ENCODE measurements around the gene FIBCD1. TPM values are rescaled to one million over a fixed set of nuclear protein-coding genes. Genes with fewer than 3 reads are reported as not detected.

Gene FIBCD1
- total and polyA plus RNA-seq, 9 of the 15 experiments (the other 6 are each of a cell fraction or from before 2014, with no cell fraction given) = 0.53 to 1.2 (median 0.95) TPM; not detected in 4

GRCh38 chr9:130954317-130954716 lies 15.3 kb upstream of the FIBCD1 start:
- POLR2A ChIA-PET = interaction anchor here (1.1 to 3.8 kb wide), 3 partner anchors 9 to 90 kb away, joined by 3 to 19 read pairs (median 6); no protein-coding TSS in a partner anchor
- CTCF ChIA-PET (ENCODE audit: low intra/inter-chr PET ratio) = interaction anchor here (0.6 kb wide), 1 partner anchor 352 kb away, joined by 3 read pairs; no protein-coding TSS in a partner anchor
- no peaks in the 10 kb centered on the region for H3K36me3 ChIP-seq (ENCODE audit: control insufficient read depth, insufficient read depth, low read length)
- no peaks in the 10 kb centered on the region for H3K79me2 ChIP-seq (ENCODE audit: control insufficient read depth, insufficient read depth, low read length)
- no peak for ATAC-seq
- H3K9me3 ChIP-seq (replicated peaks; ENCODE audit: control insufficient read depth, insufficient read depth, low read depth, low read length) = peaks cover 35% of the 10 kb centered on the region
- H2AFZ ChIP-seq (ENCODE audit: low read depth, low read length) = no peak overlapping the region
- no TSS peak for BruUV-seq (replicated peaks)
- peaks cover 0 to 4% of the 10 kb centered on the region in 2 experiments; a peak in 1 of 5 replicates for H3K4me1 ChIP-seq (replicated peaks in 1 of 2; ENCODE audit: control insufficient read depth in 2 of 2, insufficient read depth in 2 of 2, low read length in 2 of 2)
- H4K20me1 ChIP-seq (replicated peaks; ENCODE audit: control insufficient read depth, insufficient read depth, low read length) = no peaks in the 10 kb centered on the region
- H3K4me3 ChIP-seq = no peak overlapping the region
- H3K27me3 ChIP-seq (ENCODE audit: control insufficient read depth in 2 of 2, insufficient read depth in 2 of 2, low read length in 2 of 2) = peaks cover 0 to 22% of the 10 kb centered on the region in 2 experiments; a peak in 3 of 5 replicates
- WGBS (ENCODE audit: insufficient coverage, low coverage, missing lambda C conversion rate) = 0% methylated on average over 1 of the region's 1 CpG
- DNase-seq (ENCODE audit: extremely low read depth in 1 of 4, low spot score in 3 of 4) = peak in 1 of 4 experiments; percentile 54
- H3K9me1 ChIP-seq (ENCODE audit: control insufficient read depth, insufficient read depth, low read length) = no peaks in the 10 kb centered on the region
- in situ Hi-C loops (cut with MboI) (no loop called here), intact Hi-C loops (cut with micrococcal nuclease) (no loop called here)
- 0 out of 4 replicates have a peak, but pooled peaks of 1 of the 2 experiments have one; percentile 14 for TF ChIP-seq MLX (CRISPR knock-in tag; conservative IDR thresholded peaks at IDR 0.05)
- TF ChIP-seq ATF3 (IDR thresholded peaks at IDR 0.05) = no peak
- peak; percentile 24; the same call in 1 of the 2 replicates for TF ChIP-seq ATF3 (CRISPR knock-in tag; conservative IDR thresholded peaks at IDR 0.05)
- TF ChIP-seq POLR3A (IDR thresholded peaks at IDR 0.05; ENCODE audit: borderline replicate concordance, extremely low read depth, insufficient read depth, insufficient read length) = no peak
- TF ChIP-seq FOXP1 (CRISPR knock-in tag; IDR thresholded peaks at IDR 0.05) = no peak
- no peak overlapping the region for H3K27ac ChIP-seq (ENCODE audit: extremely low read depth, low read depth, low read length)
- FAIRE-seq = no peak
- no peak overlapping the region for H3K4me2 ChIP-seq (ENCODE audit: insufficient read depth, low read length)
- H3K9ac ChIP-seq (ENCODE audit: insufficient read depth in 1 of 2, low read depth in 2 of 2, low read length in 2 of 2) = no peak overlapping the region

Measured in K562 (cell line).